ENCODE results near the gene DGKH. TPM values are rescaled to one million over a fixed set of nuclear protein-coding genes. Genes with fewer than 3 reads are reported as not detected.

The DGKH gene
- total and polyA plus RNA-seq, 10 of the 15 experiments (the other 5 are each of a cell fraction or from before 2014, with no cell fraction given): 1.3 to 15.2 (median 7.3) TPM

DNA sequence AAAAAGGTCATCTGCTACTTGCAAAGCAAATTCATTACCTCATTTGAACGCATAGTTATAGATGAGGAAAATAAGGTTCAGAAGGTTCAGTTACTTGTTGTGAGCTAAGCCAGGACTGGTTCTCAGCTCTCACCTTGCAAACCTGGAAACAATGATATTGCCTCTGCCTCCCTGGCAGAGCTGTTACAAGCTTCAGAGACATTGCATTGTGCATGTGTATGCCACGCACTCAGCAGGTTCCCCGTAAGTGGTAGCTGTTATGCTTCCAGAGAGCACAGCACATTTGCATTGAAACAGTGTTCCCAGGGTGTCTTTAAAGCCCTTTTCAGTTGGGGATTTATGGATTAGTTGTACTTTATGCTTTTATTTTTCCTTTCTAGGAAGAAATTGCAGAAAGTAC, 80.6 kb downstream of the DGKH start:
- Histone ChIP-seq H3K36me3 (ENCODE audit: control insufficient read depth in 2 of 2, insufficient read depth in 2 of 2, low read length in 1 of 2) (peaks cover 2 to 18% of the 10 kb centered on the region in 2 experiments; a peak in 3 of 4 replicates), H3K9me3 (replicated peaks; ENCODE audit: control insufficient read depth, insufficient read depth, low read length) (no peaks in the 10 kb centered on the region), H3K79me2 (ENCODE audit: control insufficient read depth, insufficient read depth, low read length) (no peaks in the 10 kb centered on the region), H3K4me3 (no peak overlapping the region), H3K9ac (ENCODE audit: control insufficient read depth, insufficient read depth, low read length) (no peak overlapping the region), H2AFZ (ENCODE audit: control insufficient read depth, low read depth, low read length) (no peak overlapping the region), H4K20me1 (ENCODE audit: control insufficient read depth, insufficient read depth) (no peaks in the 10 kb centered on the region), H3K27me3 (replicated peaks in 1 of 2; ENCODE audit: control insufficient read depth in 2 of 2, insufficient read depth in 2 of 2, low read length in 1 of 2) (no peaks in the 10 kb centered on the region), H3K27ac (ENCODE audit: control insufficient read depth, insufficient read depth) (no peak overlapping the region), H3K4me1 (ENCODE audit: control insufficient read depth, insufficient read depth, low read length) (no peaks in the 10 kb centered on the region), H3K4me2 (ENCODE audit: control insufficient read depth, insufficient read depth) (no peak overlapping the region)
- TF ChIP-seq RAD51 (IDR thresholded peaks at IDR 0.05): no peak
- TF ChIP-seq ATF7 (IDR thresholded peaks at IDR 0.05; ENCODE audit: low read depth): no peak
- no peak for TF ChIP-seq ZZZ3 (IDR thresholded peaks at IDR 0.05; ENCODE audit: control insufficient read depth, insufficient read length, low read depth)
- TF ChIP-seq IKZF1 (conservative IDR thresholded peaks at IDR 0.05): no peak
- TF ChIP-seq, protein P1, sequence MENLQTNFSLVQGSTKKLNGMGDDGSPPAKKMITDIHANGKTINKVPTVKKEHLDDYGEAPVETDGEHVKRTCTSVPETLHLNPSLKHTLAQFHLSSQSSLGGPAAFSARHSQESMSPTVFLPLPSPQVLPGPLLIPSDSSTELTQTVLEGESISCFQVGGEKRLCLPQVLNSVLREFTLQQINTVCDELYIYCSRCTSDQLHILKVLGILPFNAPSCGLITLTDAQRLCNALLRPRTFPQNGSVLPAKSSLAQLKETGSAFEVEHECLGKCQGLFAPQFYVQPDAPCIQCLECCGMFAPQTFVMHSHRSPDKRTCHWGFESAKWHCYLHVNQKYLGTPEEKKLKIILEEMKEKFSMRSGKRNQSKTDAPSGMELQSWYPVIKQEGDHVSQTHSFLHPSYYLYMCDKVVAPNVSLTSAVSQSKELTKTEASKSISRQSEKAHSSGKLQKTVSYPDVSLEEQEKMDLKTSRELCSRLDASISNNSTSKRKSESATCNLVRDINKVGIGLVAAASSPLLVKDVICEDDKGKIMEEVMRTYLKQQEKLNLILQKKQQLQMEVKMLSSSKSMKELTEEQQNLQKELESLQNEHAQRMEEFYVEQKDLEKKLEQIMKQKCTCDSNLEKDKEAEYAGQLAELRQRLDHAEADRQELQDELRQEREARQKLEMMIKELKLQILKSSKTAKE (IDR thresholded peaks at IDR 0.05; ENCODE audit: low read depth, poor library complexity, severe bottlenecking): no peak
- no peak for TF ChIP-seq RAD21 (IDR thresholded peaks at IDR 0.05; ENCODE audit: insufficient read depth, low read depth, low read length)
- TF ChIP-seq, protein P2, sequence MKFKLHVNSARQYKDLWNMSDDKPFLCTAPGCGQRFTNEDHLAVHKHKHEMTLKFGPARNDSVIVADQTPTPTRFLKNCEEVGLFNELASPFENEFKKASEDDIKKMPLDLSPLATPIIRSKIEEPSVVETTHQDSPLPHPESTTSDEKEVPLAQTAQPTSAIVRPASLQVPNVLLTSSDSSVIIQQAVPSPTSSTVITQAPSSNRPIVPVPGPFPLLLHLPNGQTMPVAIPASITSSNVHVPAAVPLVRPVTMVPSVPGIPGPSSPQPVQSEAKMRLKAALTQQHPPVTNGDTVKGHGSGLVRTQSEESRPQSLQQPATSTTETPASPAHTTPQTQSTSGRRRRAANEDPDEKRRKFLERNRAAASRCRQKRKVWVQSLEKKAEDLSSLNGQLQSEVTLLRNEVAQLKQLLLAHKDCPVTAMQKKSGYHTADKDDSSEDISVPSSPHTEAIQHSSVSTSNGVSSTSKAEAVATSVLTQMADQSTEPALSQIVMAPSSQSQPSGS (IDR thresholded peaks at IDR 0.05; ENCODE audit: low read length): no peak
- TF ChIP-seq, protein P3, sequence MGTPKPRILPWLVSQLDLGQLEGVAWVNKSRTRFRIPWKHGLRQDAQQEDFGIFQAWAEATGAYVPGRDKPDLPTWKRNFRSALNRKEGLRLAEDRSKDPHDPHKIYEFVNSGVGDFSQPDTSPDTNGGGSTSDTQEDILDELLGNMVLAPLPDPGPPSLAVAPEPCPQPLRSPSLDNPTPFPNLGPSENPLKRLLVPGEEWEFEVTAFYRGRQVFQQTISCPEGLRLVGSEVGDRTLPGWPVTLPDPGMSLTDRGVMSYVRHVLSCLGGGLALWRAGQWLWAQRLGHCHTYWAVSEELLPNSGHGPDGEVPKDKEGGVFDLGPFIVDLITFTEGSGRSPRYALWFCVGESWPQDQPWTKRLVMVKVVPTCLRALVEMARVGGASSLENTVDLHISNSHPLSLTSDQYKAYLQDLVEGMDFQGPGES (IDR thresholded peaks at IDR 0.05): no peak
- no peak for TF ChIP-seq PML (IDR thresholded peaks at IDR 0.05; ENCODE audit: low read length)
- TF ChIP-seq CHD1 (IDR thresholded peaks at IDR 0.05; ENCODE audit: low read depth, low read length): no peak
- TF ChIP-seq, protein P4, sequence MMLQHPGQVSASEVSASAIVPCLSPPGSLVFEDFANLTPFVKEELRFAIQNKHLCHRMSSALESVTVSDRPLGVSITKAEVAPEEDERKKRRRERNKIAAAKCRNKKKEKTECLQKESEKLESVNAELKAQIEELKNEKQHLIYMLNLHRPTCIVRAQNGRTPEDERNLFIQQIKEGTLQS (IDR thresholded peaks at IDR 0.05; ENCODE audit: borderline replicate concordance, extremely low read depth, low read depth, low read length): no peak
- no peak for TF ChIP-seq CEBPB (IDR thresholded peaks at IDR 0.05; ENCODE audit: borderline replicate concordance in 1 of 2, low read depth in 2 of 2, low read length in 2 of 2)
- TF ChIP-seq SMARCA5 (IDR thresholded peaks at IDR 0.05): no peak
- TF ChIP-seq, protein P5, sequence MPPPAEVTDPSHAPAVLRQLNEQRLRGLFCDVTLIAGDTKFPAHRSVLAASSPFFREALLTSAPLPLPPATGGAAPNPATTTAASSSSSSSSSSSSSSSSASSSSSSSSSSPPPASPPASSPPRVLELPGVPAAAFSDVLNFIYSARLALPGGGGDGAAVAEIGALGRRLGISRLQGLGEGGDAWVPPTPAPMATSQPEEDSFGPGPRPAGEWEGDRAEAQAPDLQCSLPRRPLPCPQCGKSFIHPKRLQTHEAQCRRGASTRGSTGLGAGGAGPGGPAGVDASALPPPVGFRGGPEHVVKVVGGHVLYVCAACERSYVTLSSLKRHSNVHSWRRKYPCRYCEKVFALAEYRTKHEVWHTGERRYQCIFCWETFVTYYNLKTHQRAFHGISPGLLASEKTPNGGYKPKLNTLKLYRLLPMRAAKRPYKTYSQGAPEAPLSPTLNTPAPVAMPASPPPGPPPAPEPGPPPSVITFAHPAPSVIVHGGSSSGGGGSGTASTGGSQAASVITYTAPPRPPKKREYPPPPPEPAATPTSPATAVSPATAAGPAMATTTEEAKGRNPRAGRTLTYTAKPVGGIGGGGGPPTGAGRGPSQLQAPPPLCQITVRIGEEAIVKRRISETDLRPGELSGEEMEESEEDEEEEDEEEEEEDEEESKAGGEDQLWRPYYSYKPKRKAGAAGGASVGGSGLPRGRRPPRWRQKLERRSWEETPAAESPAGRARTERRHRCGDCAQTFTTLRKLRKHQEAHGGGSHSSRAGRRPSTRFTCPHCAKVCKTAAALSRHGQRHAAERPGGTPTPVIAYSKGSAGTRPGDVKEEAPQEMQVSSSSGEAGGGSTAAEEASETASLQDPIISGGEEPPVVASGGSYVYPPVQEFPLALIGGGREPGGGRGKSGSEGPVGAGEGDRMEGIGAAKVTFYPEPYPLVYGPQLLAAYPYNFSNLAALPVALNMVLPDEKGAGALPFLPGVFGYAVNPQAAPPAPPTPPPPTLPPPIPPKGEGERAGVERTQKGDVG (CRISPR knock-in tag; IDR thresholded peaks at IDR 0.05): no peak
- TF ChIP-seq ASH2L (IDR thresholded peaks at IDR 0.05; ENCODE audit: borderline replicate concordance, low read depth): no peak
- TF ChIP-seq MTA3 (IDR thresholded peaks at IDR 0.05; ENCODE audit: borderline replicate concordance, low read length): no peak
- no peak for TF ChIP-seq HDAC6 (IDR thresholded peaks at IDR 0.05; ENCODE audit: unreplicated experiment)
- 67% methylated on average over 3 of the region's 3 CpGs for WGBS (ENCODE audit: insufficient coverage, insufficient replicate concordance, low lambda C conversion rate, missing lambda C conversion rate)
- FAIRE-seq (no peak), ATAC-seq (no peak), DNase-seq (ENCODE audit: low read depth, low spot score) (no peak)
- intact Hi-C loops (cut with micrococcal nuclease; ENCODE audit: unreplicated experiment) (no loop called here), in situ Hi-C loops (cut with MboI) (no loop called here)
- SMC1A ChIA-PET (ENCODE audit: uncharacterized antibody, unreplicated experiment): interaction anchor here (1.1 kb wide), 1 partner anchor 460 kb away, joined by 3 read pairs; no protein-coding TSS in a partner anchor
- no TSS peak for BruUV-seq (replicated peaks)
- CTCF ChIA-PET: no interaction called here
- POLR2A ChIA-PET: no interaction called here
- RAD21 ChIA-PET (ENCODE audit: unreplicated experiment): interaction anchor here (0.7 kb wide), 1 partner anchor 106 kb away, joined by 3 read pairs; no protein-coding TSS in a partner anchor
